HepG2 (cell line): ENCODE results near the gene MFAP3L. TPM values are rescaled to one million over a fixed set of nuclear protein-coding genes. Genes with fewer than 3 reads are reported as not detected.
A peak's percentile ranks its signal among the peaks of the same experiment; 100 is the strongest.

Source experiments
- ATM ChIP-seq: fragments of 450-650 bp; IDR thresholded peaks from 2 replicates; pipeline ENCODE4 v1.7.1; 2017; ENCODE audit warnings: mild to moderate bottlenecking, borderline replicate concordance
- CENPBD1 ChIP-seq: sonication (generic); formaldehyde crosslinking; IDR thresholded peaks from 2 replicates; pipeline ENCODE4 v1.8.0; 2022; ENCODE audit warnings: missing genetic modification reagents, low read depth, mild to moderate bottlenecking, borderline replicate concordance
- CERS6 ChIP-seq: sonication (generic); formaldehyde crosslinking; IDR thresholded peaks from 2 replicates; pipeline ENCODE4 v1.5.0; 2020; ENCODE audit warnings: missing genetic modification reagents
- ELF1 ChIP-seq: sonication (generic); formaldehyde crosslinking; IDR thresholded peaks from 2 replicates; pipeline ENCODE4 v1.4.0; 2020; ENCODE audit warnings: missing genetic modification reagents
- GATA4 ChIP-seq: sonication (generic); IDR thresholded peaks from 2 replicates; pipeline ENCODE4 v1.6.1; 2016; ENCODE audit warnings: antibody characterized with exemption, low read depth, borderline replicate concordance
- HMGXB3 ChIP-seq: sonication (generic); formaldehyde crosslinking; IDR thresholded peaks from 2 replicates; pipeline ENCODE4 v1.4.0; 2020; ENCODE audit warnings: missing genetic modification reagents, borderline replicate concordance
- HNRNPLL ChIP-seq: fragments of 200-400 bp; formaldehyde crosslinking; IDR thresholded peaks from 2 replicates; pipeline ENCODE4 v1.6.1; 2017; ENCODE audit warnings: mild to moderate bottlenecking, low read depth, low read length; ENCODE audit not compliant: poor library complexity, severe bottlenecking
- MEF2D ChIP-seq: sonication (generic); formaldehyde crosslinking; IDR thresholded peaks from 2 replicates; pipeline ENCODE4 v1.5.1; 2020; ENCODE audit warnings: mild to moderate bottlenecking, missing genetic modification reagents
- MNT ChIP-seq: fragments of 450-650 bp; IDR thresholded peaks from 2 replicates; pipeline ENCODE4 v1.6.1; 2016
- NFYC ChIP-seq: IDR thresholded peaks from 2 replicates; pipeline ENCODE4 v1.6.1; 2016; ENCODE audit warnings: missing genetic modification reagents, missing compliant biosample characterization
- PAWR ChIP-seq: sonication (generic); formaldehyde crosslinking; IDR thresholded peaks from 2 replicates; pipeline ENCODE4 v1.4.0; 2020; ENCODE audit warnings: missing genetic modification reagents, mild to moderate bottlenecking, borderline replicate concordance
- TARDBP ChIP-seq: sonication (generic); formaldehyde crosslinking; IDR thresholded peaks from 2 replicates; pipeline ENCODE4 v1.8.0; 2022; ENCODE audit warnings: mild to moderate bottlenecking, missing genetic modification reagents
- ZFAT ChIP-seq: sonication (generic); formaldehyde crosslinking; conservative IDR thresholded peaks from 2 replicates; pipeline ENCODE4 v1.8.1; 2023; ENCODE audit warnings: missing genetic modification reagents, inconsistent platforms
- ZNF205 ChIP-seq: IDR thresholded peaks from 2 replicates; pipeline ENCODE4 v1.6.1; 2018; ENCODE audit warnings: missing biosample characterization, missing genetic modification reagents
- ZNF224 ChIP-seq: sonication (generic); formaldehyde crosslinking; IDR thresholded peaks from 2 replicates; pipeline ENCODE4 v1.5.0; 2020; ENCODE audit warnings: mild to moderate bottlenecking, missing genetic modification reagents
- ZNF235 ChIP-seq: sonication (generic); formaldehyde crosslinking; IDR thresholded peaks from 2 replicates; pipeline ENCODE4 v1.8.1; 2023; ENCODE audit warnings: mild to moderate bottlenecking, missing genetic modification reagents, borderline replicate concordance
- ZNF24 ChIP-seq: fragments of 450-650 bp; IDR thresholded peaks from 2 replicates; pipeline ENCODE4 v1.6.1; 2017; ENCODE audit warnings: antibody characterized with exemption, mild to moderate bottlenecking
- ZNF605 ChIP-seq: sonication (generic); formaldehyde crosslinking; IDR thresholded peaks from 2 replicates; pipeline ENCODE4 v1.8.0; 2022; ENCODE audit warnings: mild to moderate bottlenecking, missing genetic modification reagents
- ZNF615 ChIP-seq: sonication (generic); formaldehyde crosslinking; IDR thresholded peaks from 2 replicates; pipeline ENCODE4 v1.5.0; 2020; ENCODE audit warnings: mild to moderate bottlenecking, missing genetic modification reagents, borderline replicate concordance
- ZNF770 ChIP-seq: sonication (generic); formaldehyde crosslinking; IDR thresholded peaks from 2 replicates; pipeline ENCODE4 v1.5.0; 2020; ENCODE audit warnings: mild to moderate bottlenecking, missing genetic modification reagents
- polyA plus RNA-seq, 8 experiments: library from polyadenylated mRNA; depleted of rRNA in 3 of 8; stranded (reverse) in 7 of 8; unstranded in 1 of 8; fragments of >200 nt; fragmentation: Illumina TruSeq in 4 of 8; extraction: Trizol in 4 of 8; gene quantifications; 2 replicates each; pipeline versions ENCODE4 v1.2.1 to v1.2.3, GENCODE V29; 2011 to 2016; ENCODE audit warnings: low read depth in 4 of 8, missing spikeins in 1 of 8, mixed read lengths in 1 of 8; ENCODE audit not compliant: insufficient read depth in 1 of 8
- total RNA-seq, 5 experiments: library from RNA; depleted of rRNA; stranded (reverse); fragments of >200 nt; fragmentation: Illumina TruSeq; extraction: Trizol; gene quantifications; 2 replicates each; pipeline ENCODE4 v1.2.3, GENCODE V29; 2016; ENCODE audit warnings: low read depth in 1 of 5

Gene MFAP3L
- total and polyA plus RNA-seq, 2 of the 13 experiments (the other 11 are each of a cell fraction or from before 2014, with no cell fraction given), result 1.5 to 3.6 TPM

- TF ChIP-seq HMGXB3 (peak; percentile 77; the same call in 1 of the 2 replicates), ATM (no peak), ZNF605 (CRISPR knock-in tag) (peak; percentile 81), ZNF615 (CRISPR knock-in tag) (no peak), PAWR (no peak), TARDBP (CRISPR knock-in tag) (peak; percentile 80; the same call in 1 of the 2 replicates), ZFAT (CRISPR knock-in tag) (no peak), ZNF205 (CRISPR knock-in tag) (peak; percentile 71), CERS6 (CRISPR knock-in tag) (no peak), ZNF224 (CRISPR knock-in tag) (peak; percentile 97), ZNF235 (CRISPR knock-in tag) (no peak), HNRNPLL (peak; percentile 65), MEF2D (CRISPR knock-in tag) (0 out of 2 replicates have a peak, but pooled peaks have one; percentile 47), CENPBD1 (CRISPR knock-in tag) (no peak), ZNF24 (0 out of 2 replicates have a peak, but pooled peaks have one; percentile 33), GATA4 (no peak), NFYC (CRISPR knock-in tag) (peak; percentile 21; the same call in 1 of the 2 replicates), ELF1 (peak; percentile 64), ZNF770 (CRISPR knock-in tag) (peak; percentile 25; the same call in 1 of the 2 replicates), MNT (no peak)
Observed at GRCh38 chr4:170027181-170027829, 1.1 kb upstream of the MFAP3L start (continued).
